NCI-H146 (cell line): ENCODE data around the gene PMF1.

Experiments
- DNase-seq: peaks from one replicate; lab custom pipeline; 2025; lab: John Stamatoyannopoulos, UW

Gene PMF1

GRCh38 chr1:156238248-156238647, 25.4 kb downstream of the PMF1 start:
- no peak for DNase-seq

GRCh38 chr1:156241311-156241811, 28.6 kb downstream of the PMF1 start:
- DNase-seq, result no peak

- no peak for DNase-seq
These were observed 29.1 kb downstream of the PMF1 start, which contains the start of gene BGLAP for GRCh38 chr1:156241926-156242325. Gene BGLAP (plus strand): TSS chr1:156242184. CDS start chr1:156242232, 48 bp downstream.

- DNase-seq, result no peak
These were observed 29.9 kb downstream of the PMF1 start for GRCh38 chr1:156242738-156243137.

- no peak for DNase-seq
These were observed 31.3 kb downstream of the PMF1 start for GRCh38 chr1:156244126-156244525.

GRCh38 chr1:156244712-156245111, 31.9 kb downstream of the PMF1 start:
- no peak for DNase-seq

GRCh38 chr1:156245451-156246232, 32.8 kb downstream of the PMF1 start:
- peak; percentile 77 for DNase-seq

- no peak for DNase-seq
These were observed 33.5 kb downstream of the PMF1 start for GRCh38 chr1:156246241-156246780.

- DNase-seq, result no peak
These were observed 34.1 kb downstream of the PMF1 start for GRCh38 chr1:156246781-156247459.

- DNase-seq, result no peak
These were observed 34.9 kb downstream of the PMF1 start, which contains the start of gene PAQR6 for GRCh38 chr1:156247460-156248322. Gene PAQR6 (minus strand): TSS chr1:156248056. CDS start chr1:156246731, 1,325 bp downstream.

- no peak for DNase-seq
These were observed 35.5 kb downstream of the PMF1 start for GRCh38 chr1:156248323-156248683.

GRCh38 chr1:156249593-156249992, 36.8 kb downstream of the PMF1 start:
- no peak for DNase-seq

GRCh38 chr1:156251527-156251926, 38.7 kb downstream of the PMF1 start:
- DNase-seq, result no peak

- DNase-seq, result no peak
These were observed 40.8 kb downstream of the PMF1 start for GRCh38 chr1:156253634-156254033.

GRCh38 chr1:156257711-156258110, 44.9 kb downstream of the PMF1 start:
- no peak for DNase-seq

- DNase-seq, result no peak
These were observed 46.1 kb downstream of the PMF1 start for GRCh38 chr1:156258859-156259258.

GRCh38 chr1:156259805-156260204, 47.0 kb downstream of the PMF1 start:
- no peak for DNase-seq

- no peak for DNase-seq
These were observed 48.1 kb downstream of the PMF1 start for GRCh38 chr1:156260896-156261295.

- DNase-seq, result no peak
These were observed 49.9 kb downstream of the PMF1 start for GRCh38 chr1:156262461-156263287.

GRCh38 chr1:156263288-156263655, 50.5 kb downstream of the PMF1 start:
- no peak for DNase-seq

GRCh38 chr1:156266051-156266450, 53.2 kb downstream of the PMF1 start:
- no peak for DNase-seq
